Lower lobe of right lung (tissue), 2 donors: ENCODE results near the gene PCMTD2. TPM values are rescaled to one million over a fixed set of nuclear protein-coding genes. Genes with fewer than 3 reads are reported as not detected.
A peak's percentile ranks its signal among the peaks of the same experiment; 100 is the strongest.
"Not testable (repeated sequence)": the region's sequence is repeated elsewhere in the genome, so short reads cannot be mapped to it uniquely, and the experiment has no call there.

Experiments
- ATAC-seq, 2 donors: fragments of 200-7000 bp; cut with Tn5 transposase; one replicate each; pipeline ENCODE4 v1.9.1; 2020 to 2022; ENCODE audit warnings: mild to moderate bottlenecking in 2 of 2, moderate library complexity in 2 of 2
- DNase-seq: peaks from one replicate; pipeline ENCODE4 v3.0.0-alpha.2; 2020
- H3K27ac ChIP-seq: fragments of 200-600 bp; one replicate; pipeline ENCODE4 v1.8.0; 2022
- H3K27me3 ChIP-seq: fragments of 200-600 bp; one replicate; pipeline ENCODE4 v1.8.0; 2022; ENCODE audit warnings: low read depth
- H3K36me3 ChIP-seq: fragments of 200-600 bp; one replicate; pipeline ENCODE4 v1.8.0; 2022; ENCODE audit warnings: mild to moderate bottlenecking
- H3K4me1 ChIP-seq: fragments of 200-600 bp; one replicate; pipeline ENCODE4 v1.8.0; 2022
- H3K4me3 ChIP-seq: fragments of 200-600 bp; one replicate; pipeline ENCODE4 v1.8.0; 2022; ENCODE audit warnings: mild to moderate bottlenecking
- H3K9me3 ChIP-seq: fragments of 200-600 bp; one replicate; pipeline ENCODE4 v1.8.0; 2022
- CTCF ChIP-seq: fragments of 200-600 bp; IDR thresholded peaks from one replicate; pipeline ENCODE4 v1.8.0; 2022; ENCODE audit warnings: antibody characterized with exemption, mild to moderate bottlenecking
- intact Hi-C: fragments of 100-400 bp; cut with DNase I; formaldehyde crosslinking; loops from one replicate; pipeline ENCODE4 v1.11.0; 2022
- total RNA-seq: library from RNA; stranded (reverse); fragmentation: NEBNext Ultra II Directional; extraction: Animal tissue kit (Norgen Biotek cat#: 25700); gene quantifications from one replicate; pipeline ENCODE4 v1.2.1, GENCODE V29; 2021
- donor health status: DM: no; HTN: yes; CAD: no; lungs with severe emphysema.

The PCMTD2 gene
- total RNA-seq, 1 donor from 2014 or later = 65.8 TPM

- DNase-seq (peak; percentile 27), ATAC-seq (peak in 1 of 2 donors; percentile 8)
- no peak for TF ChIP-seq CTCF
- H3K36me3 ChIP-seq = no peaks in the 10 kb centered on the region
- no peak overlapping the region for H3K4me3 ChIP-seq
- H3K4me1 ChIP-seq = no peaks in the 10 kb centered on the region
- no peaks in the 10 kb centered on the region for H3K9me3 ChIP-seq
- H3K27ac ChIP-seq = no peak overlapping the region
- H3K27me3 ChIP-seq = no peaks in the 10 kb centered on the region
- intact Hi-C loops = no loop called here
Observed at GRCh38 chr20:64234291-64234791, 21.2 kb upstream of the PCMTD2 start.

- H3K36me3 ChIP-seq, H3K27me3 ChIP-seq, H3K27ac ChIP-seq, H3K9me3 ChIP-seq, H3K4me3 ChIP-seq, H3K4me1 ChIP-seq, intact Hi-C loops, ATAC-seq: not testable (repeated sequence)
- DNase-seq = peak; percentile 32
Observed at GRCh38 chr20:64234921-64235565, 20.5 kb upstream of the PCMTD2 start.

- H3K36me3 ChIP-seq = no peaks in the 10 kb centered on the region
- H3K4me1 ChIP-seq = no peaks in the 10 kb centered on the region
- no peaks in the 10 kb centered on the region for H3K9me3 ChIP-seq
- no peak overlapping the region for H3K27ac ChIP-seq
- H3K27me3 ChIP-seq = no peaks in the 10 kb centered on the region
- DNase-seq (peak; percentile 17), ATAC-seq (no peak)
- TF ChIP-seq CTCF = no peak
- H3K4me3 ChIP-seq = no peak overlapping the region
- intact Hi-C loops = no loop called here
Observed at GRCh38 chr20:64236137-64237088, 19.1 kb upstream of the PCMTD2 start.

GRCh38 chr20:64237316-64237715 lies 18.2 kb upstream of the PCMTD2 start:
- no peak overlapping the region for H3K4me3 ChIP-seq
- no peak overlapping the region for H3K27ac ChIP-seq
- no peaks in the 10 kb centered on the region for H3K27me3 ChIP-seq
- no peak for ATAC-seq
- intact Hi-C loops = no loop called here
- no peak for TF ChIP-seq CTCF
- H3K9me3 ChIP-seq = no peaks in the 10 kb centered on the region
- no peaks in the 10 kb centered on the region for H3K36me3 ChIP-seq
- DNase-seq = peak; percentile 46
- H3K4me1 ChIP-seq = no peaks in the 10 kb centered on the region

- Histone ChIP-seq H3K27ac (no peak overlapping the region), H3K9me3 (no peaks in the 10 kb centered on the region), H3K4me1 (no peaks in the 10 kb centered on the region), H3K4me3 (no peak overlapping the region), H3K36me3 (no peaks in the 10 kb centered on the region), H3K27me3 (no peaks in the 10 kb centered on the region)
- ATAC-seq (no peak), DNase-seq (no peak)
- no peak for TF ChIP-seq CTCF
- intact Hi-C loops = no loop called here
Observed at GRCh38 chr20:64238115-64238825, 17.3 kb upstream of the PCMTD2 start.
